Effector memory CD4-positive, alpha-beta T cell (primary cell): ENCODE measurements around the gene FAM184B.

Source experiments
- DNase-seq, 3 donors: peaks; one replicate each; pipeline ENCODE4 v3.0.0-alpha.2; 2020
- H3K27ac ChIP-seq: 2 replicates; pipeline ENCODE4 v1.7.0; 2013; ENCODE audit warnings: mild to moderate bottlenecking, low read length, moderate library complexity; ENCODE audit not compliant: insufficient read depth, poor library complexity, severe bottlenecking
- H3K27me3 ChIP-seq: replicated peaks from 2 replicates; pipeline ENCODE4 v1.7.0; 2013; ENCODE audit warnings: mild to moderate bottlenecking, low read length; ENCODE audit not compliant: insufficient read depth, control insufficient read depth, poor library complexity, severe bottlenecking
- H3K36me3 ChIP-seq: 2 replicates; pipeline ENCODE4 v1.7.0; 2013; ENCODE audit warnings: mild to moderate bottlenecking, low read length, moderate library complexity; ENCODE audit not compliant: control insufficient read depth, insufficient read depth
- H3K4me1 ChIP-seq: 2 replicates; pipeline ENCODE4 v1.7.0; 2013; ENCODE audit warnings: low read length, mild to moderate bottlenecking; ENCODE audit not compliant: control insufficient read depth, insufficient read depth, poor library complexity, severe bottlenecking
- H3K4me3 ChIP-seq: 2 replicates; pipeline ENCODE4 v1.7.0; 2013; ENCODE audit warnings: low read length, low read depth, mild to moderate bottlenecking; ENCODE audit not compliant: insufficient read depth, poor library complexity, severe bottlenecking
- H3K9me3 ChIP-seq: 2 replicates; pipeline ENCODE4 v1.7.0; 2013; ENCODE audit warnings: mild to moderate bottlenecking, low read length, moderate library complexity; ENCODE audit not compliant: control insufficient read depth

FAM184B gene

DNA sequence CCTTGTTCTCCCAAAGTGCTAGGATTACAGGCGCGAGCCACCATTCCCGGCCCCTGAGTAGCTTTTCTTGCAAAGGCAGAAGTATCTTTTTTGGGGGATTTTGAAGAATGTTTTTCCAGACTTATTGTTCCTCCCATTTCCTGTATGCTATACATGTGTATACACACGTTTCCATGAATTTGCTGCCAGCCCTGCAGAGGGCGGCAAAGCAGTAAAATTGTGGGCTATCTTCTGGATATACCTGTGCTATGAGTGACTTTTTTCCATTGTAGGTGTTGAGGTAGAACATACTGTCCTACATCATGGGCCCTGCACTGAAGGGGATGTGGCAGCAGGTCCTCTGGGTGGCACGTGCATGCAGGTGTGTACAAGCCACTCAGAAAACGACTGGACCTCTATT, 183.9 kb downstream of the FAM184B start:
- H3K27me3 ChIP-seq, result no peaks in the 10 kb centered on the region
- DNase-seq, result no peak
- no peaks in the 10 kb centered on the region for H3K4me1 ChIP-seq
- no peaks in the 10 kb centered on the region for H3K9me3 ChIP-seq
- no peak overlapping the region for H3K27ac ChIP-seq
- peaks cover 59% of the 10 kb centered on the region for H3K36me3 ChIP-seq
- no peak overlapping the region for H3K4me3 ChIP-seq

DNA sequence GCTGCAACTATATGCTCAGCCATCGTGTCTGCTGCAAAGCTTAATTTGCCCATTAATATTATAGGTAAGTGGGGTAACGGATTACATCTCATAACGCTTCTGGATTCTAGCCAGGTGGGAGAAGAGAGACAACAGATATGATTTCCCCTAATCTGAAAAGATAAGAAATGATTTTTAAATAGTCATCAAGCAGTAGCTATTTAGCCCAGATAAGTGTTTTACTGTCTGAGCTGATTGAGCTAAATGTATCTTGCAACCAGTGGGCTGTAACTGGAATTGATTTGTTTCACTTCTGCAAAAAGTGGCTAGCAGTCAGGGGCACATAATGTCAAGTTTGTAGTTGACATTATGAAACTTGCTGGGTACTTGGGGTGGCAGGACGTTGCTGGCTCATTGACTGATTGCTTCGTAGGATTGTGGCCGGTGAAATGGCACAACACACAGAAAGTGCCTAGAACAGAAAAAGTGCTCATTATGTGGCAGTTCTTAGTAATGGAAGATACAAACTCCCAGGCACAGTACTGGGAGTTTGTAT, 185.9 kb downstream of the FAM184B start:
- no peak for DNase-seq
- Histone ChIP-seq H3K27me3 (no peaks in the 10 kb centered on the region), H3K4me1 (no peaks in the 10 kb centered on the region), H3K9me3 (no peaks in the 10 kb centered on the region), H3K27ac (no peak overlapping the region), H3K4me3 (no peak overlapping the region), H3K36me3 (peaks cover 58% of the 10 kb centered on the region)

DNA sequence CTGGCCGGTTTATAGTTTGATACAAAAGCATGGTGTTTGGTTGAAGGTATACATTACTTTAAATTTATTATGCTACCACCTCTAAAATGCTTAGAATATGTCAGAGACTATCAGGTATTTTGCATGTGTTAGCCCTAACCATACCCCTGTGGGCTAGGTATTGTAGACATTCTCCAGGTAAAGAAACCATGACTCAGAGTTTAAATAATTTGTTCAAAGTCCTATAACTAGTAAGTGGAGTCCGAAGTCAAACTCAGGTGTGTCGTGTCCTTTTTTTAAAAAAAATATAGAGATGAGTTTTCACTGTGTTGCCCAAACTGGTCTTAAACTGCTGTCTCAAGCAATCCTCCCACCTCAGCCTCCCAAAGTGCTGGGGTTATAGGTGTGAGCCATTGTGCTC, 192.1 kb downstream of the FAM184B start:
- H3K27me3 ChIP-seq, result no peaks in the 10 kb centered on the region
- H3K4me3 ChIP-seq, result no peak overlapping the region
- no peak for DNase-seq
- H3K4me1 ChIP-seq, result no peaks in the 10 kb centered on the region
- H3K9me3 ChIP-seq, result no peaks in the 10 kb centered on the region
- H3K27ac ChIP-seq, result no peak overlapping the region
- H3K36me3 ChIP-seq, result peaks cover 59% of the 10 kb centered on the region

DNA sequence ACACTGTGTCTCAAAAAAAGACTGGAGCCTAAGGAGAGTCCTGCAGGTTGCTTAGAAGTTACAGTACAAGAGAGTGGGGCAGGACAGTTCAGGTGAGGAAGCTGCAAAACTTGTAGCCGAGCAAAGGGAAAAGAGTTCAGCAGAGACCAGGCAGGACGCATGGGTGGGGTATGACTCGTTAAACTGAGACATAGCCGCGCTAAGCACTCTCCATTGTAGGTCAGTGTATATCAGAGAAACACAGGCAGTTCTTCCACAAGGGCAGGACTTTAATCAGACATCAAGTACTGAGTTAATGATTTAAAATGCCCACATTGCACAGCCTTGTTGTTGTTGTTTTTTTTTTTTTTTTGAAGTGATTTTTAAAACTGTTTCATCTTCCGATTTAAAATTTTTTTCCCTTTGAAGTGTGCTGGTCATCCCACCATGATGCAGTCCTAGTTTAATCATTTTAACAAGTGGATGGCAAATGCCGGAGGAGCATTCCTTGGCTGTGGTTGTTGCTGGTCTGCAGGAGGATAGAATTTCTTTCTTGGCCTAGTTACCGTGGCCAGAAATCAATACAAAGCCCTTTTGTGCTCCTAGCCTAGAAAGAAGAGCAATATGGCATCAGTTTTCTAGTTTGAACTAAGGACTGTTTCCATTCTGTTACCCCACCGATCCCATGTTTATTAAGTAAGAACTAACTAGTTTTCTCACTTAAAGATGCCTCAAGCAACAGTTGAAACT, 194.2 kb downstream of the FAM184B start:
- H3K4me3 ChIP-seq, result no peak overlapping the region
- H3K27ac ChIP-seq, result no peak overlapping the region
- peaks cover 73% of the 10 kb centered on the region for H3K36me3 ChIP-seq
- no peaks in the 10 kb centered on the region for H3K4me1 ChIP-seq
- DNase-seq, result no peak
- no peaks in the 10 kb centered on the region for H3K27me3 ChIP-seq
- no peaks in the 10 kb centered on the region for H3K9me3 ChIP-seq

DNA sequence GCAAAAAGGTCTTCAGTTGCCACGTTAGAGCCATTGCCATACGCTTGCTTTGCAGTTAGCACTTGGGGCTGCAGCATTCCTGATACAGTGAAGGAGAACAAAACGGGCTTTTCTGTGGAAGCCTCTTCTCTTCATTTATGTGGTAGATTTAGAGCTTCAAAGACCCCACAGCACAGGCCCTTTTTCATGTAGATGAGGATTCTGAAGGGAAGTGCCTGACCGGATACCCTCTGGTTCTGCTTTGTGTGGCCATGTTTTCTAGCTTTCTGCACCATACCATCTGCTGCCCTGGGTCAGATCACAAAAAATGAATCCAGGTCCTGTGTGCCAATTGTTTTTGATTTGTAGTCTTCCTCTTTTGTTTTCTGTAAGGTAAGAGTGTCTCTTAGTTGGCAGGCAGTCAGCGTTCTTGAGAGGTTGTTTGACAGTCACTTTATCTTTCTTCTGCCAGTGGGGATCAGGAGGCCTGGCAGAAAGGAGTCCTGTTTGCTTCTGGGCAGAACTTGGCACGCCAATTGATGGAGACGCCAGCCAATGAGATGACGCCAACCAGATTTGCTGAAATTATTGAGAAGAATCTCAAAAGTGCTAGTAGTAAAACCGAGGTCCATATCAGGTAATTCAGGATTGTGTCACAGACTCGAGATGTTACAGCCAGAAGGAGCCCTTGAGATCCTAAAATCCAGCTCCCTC, 196.8 kb downstream of the FAM184B start:
- Histone ChIP-seq H3K4me1 (no peaks in the 10 kb centered on the region), H3K27ac (no peak overlapping the region), H3K4me3 (no peak overlapping the region), H3K9me3 (no peaks in the 10 kb centered on the region), H3K27me3 (no peaks in the 10 kb centered on the region), H3K36me3 (peaks cover 79% of the 10 kb centered on the region)
- no peak for DNase-seq

DNA sequence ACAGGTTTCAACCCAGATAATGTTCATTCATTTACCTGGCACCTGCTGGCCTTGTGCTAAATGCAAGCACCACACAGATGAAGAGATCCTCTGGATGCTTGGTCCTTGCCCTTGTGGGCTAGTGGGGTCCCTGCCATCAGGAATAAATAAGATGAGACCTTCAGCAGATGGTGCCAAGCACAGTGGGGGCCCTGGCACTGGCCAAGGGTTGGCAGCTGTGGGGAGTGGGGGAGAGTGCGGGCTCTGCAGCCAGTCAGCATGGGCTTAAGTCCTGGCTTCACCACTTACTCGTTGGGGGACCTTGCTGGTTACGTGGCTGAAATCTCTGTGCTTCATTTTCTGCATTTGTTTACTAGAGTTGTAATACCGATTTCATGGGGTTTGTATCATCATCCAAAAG, 197.5 kb downstream of the FAM184B start:
- peaks cover 72% of the 10 kb centered on the region for H3K36me3 ChIP-seq
- peaks cover under 1% of the 10 kb centered on the region for H3K4me1 ChIP-seq
- H3K27ac ChIP-seq, result no peak overlapping the region
- H3K4me3 ChIP-seq, result no peak overlapping the region
- no peak for DNase-seq
- no peaks in the 10 kb centered on the region for H3K27me3 ChIP-seq
- H3K9me3 ChIP-seq, result no peaks in the 10 kb centered on the region

DNA sequence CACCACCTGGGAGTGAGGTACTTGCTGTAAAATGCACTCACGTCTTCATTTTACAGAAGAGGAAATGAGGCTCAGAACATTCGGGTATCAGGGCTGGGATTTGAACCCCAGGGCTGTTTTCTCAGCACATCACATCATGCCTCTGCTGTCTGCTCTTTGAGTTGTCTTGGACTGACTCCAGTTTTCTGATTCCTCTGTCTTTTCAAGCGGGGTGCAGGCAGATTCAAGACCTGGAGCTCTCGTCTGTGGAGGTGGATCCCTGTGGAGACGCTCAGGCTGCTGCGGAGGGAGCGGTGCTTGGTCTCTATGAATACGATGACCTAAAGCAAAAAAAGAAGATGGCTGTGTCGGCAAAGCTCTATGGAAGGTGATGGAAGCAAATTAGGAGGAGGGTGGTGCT, 198.1 kb downstream of the FAM184B start:
- no peaks in the 10 kb centered on the region for H3K27me3 ChIP-seq
- H3K36me3 ChIP-seq, result peaks cover 66% of the 10 kb centered on the region
- H3K27ac ChIP-seq, result no peak overlapping the region
- DNase-seq, result no peak
- H3K4me3 ChIP-seq, result no peak overlapping the region
- H3K9me3 ChIP-seq, result no peaks in the 10 kb centered on the region
- H3K4me1 ChIP-seq, result peaks cover 7% of the 10 kb centered on the region

DNA sequence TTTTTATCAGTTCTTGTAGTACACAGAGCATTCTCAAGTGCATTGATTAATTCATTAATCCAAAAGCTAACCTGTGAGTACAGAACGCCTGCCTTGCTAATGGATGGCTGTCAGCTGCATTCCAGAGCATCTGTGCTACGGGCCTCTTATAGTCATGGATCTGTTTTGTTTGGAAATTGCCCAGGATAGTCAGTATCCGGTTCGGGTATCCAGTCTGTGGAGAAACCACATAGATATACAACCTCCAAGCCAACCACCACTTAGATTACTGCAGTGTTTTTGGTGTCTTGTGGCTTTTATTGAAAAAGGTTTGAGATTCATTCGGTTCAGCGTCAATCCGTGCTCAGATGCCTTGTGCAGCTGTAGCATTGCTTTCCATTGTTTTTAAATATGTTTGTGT, 200.5 kb downstream of the FAM184B start:
- H3K4me3 ChIP-seq, result no peak overlapping the region
- H3K36me3 ChIP-seq, result peaks cover 57% of the 10 kb centered on the region
- H3K9me3 ChIP-seq, result no peaks in the 10 kb centered on the region
- H3K4me1 ChIP-seq, result peaks cover 14% of the 10 kb centered on the region
- H3K27me3 ChIP-seq, result no peaks in the 10 kb centered on the region
- no peak overlapping the region for H3K27ac ChIP-seq
- no peak for DNase-seq
